Glutamatergic neuron (in vitro differentiated cells): Measurements from ENCODE around the gene STT3A. TPM values are rescaled to one million over a fixed set of nuclear protein-coding genes. Genes with fewer than 3 reads are reported as not detected.

Experiments
- DNase-seq: peaks from one replicate; pipeline ENCODE4 v3.0.0; 2022
- H3K27ac Mint-ChIP-seq: one replicate; pipeline ENCODE4 v1.8.0; 2020; ENCODE audit warnings: mild to moderate bottlenecking, mixed read lengths, inconsistent platforms; ENCODE audit not compliant: unreplicated experiment
- H3K27me3 Mint-ChIP-seq: one replicate; pipeline ENCODE4 v1.8.0; 2020; ENCODE audit warnings: mild to moderate bottlenecking, moderate library complexity, mixed read lengths, inconsistent platforms; ENCODE audit not compliant: unreplicated experiment
- H3K36me3 Mint-ChIP-seq: one replicate; pipeline ENCODE4 v1.8.0; 2020; ENCODE audit warnings: mild to moderate bottlenecking, mixed read lengths, inconsistent platforms; ENCODE audit not compliant: unreplicated experiment
- H3K4me1 Mint-ChIP-seq: one replicate; pipeline ENCODE4 v1.8.0; 2020; ENCODE audit warnings: mild to moderate bottlenecking, low read depth, mixed read lengths, inconsistent platforms; ENCODE audit not compliant: unreplicated experiment
- H3K4me3 Mint-ChIP-seq: one replicate; pipeline ENCODE4 v1.8.0; 2020; ENCODE audit warnings: mild to moderate bottlenecking, mixed read lengths, inconsistent platforms; ENCODE audit not compliant: unreplicated experiment
- H3K9me3 Mint-ChIP-seq: one replicate; pipeline ENCODE4 v1.8.0; 2020; ENCODE audit warnings: mild to moderate bottlenecking, moderate library complexity, mixed read lengths, inconsistent platforms; ENCODE audit not compliant: unreplicated experiment
- CTCF ChIP-seq: fragments of 200-600 bp; sonication (generic); IDR thresholded peaks from one replicate; pipeline ENCODE4 v1.5.0; 2021; ENCODE audit not compliant: partially characterized antibody, unreplicated experiment
- long read RNA-seq: library from polyadenylated mRNA; unstranded; transcript quantifications from one replicate; pipeline ENCODE4 v2.0.0, GENCODE V29; 2020; ENCODE audit not compliant: unreplicated experiment
- total RNA-seq: library from RNA; stranded (reverse); fragmentation: NEBNext Ultra II Directional; extraction: Animal tissue kit (Norgen Biotek cat#: 25700); gene quantifications from one replicate; pipeline ENCODE4 v1.2.1, GENCODE V29; 2021; ENCODE audit not compliant: unreplicated experiment

Gene STT3A
- total RNA-seq: 68.0 TPM
- long read RNA-seq, full-length matches to known transcripts: 26 of 35 reads
- long read RNA-seq, partial matches to known transcripts: 4 of 35 reads
- long read RNA-seq, other reads (novel, unspliced or antisense): 5 of 35 reads

GRCh38 chr11:125592305-125593113 is at the start of gene STT3A:
TSS of gene STT3A (plus strand) at chr11:125592852. CDS start at chr11:125595916, 3,064 bp downstream.
- Mint-ChIP-seq H3K9me3 (peaks cover 8% of the 10 kb centered on the region), H3K27ac (peak within 1 kb of the TSS; percentile 96), H3K27me3 (no peaks in the 10 kb centered on the region), H3K36me3 (no peaks in the 10 kb centered on the region), H3K4me1 (peaks cover 11% of the 10 kb centered on the region), H3K4me3 (peak within 1 kb of the TSS; percentile 96)
- no peak for TF ChIP-seq CTCF
- peak; percentile 97 for DNase-seq

- H3K27ac Mint-ChIP-seq: no peak overlapping the region
- peaks cover 2% of the 10 kb centered on the region for H3K27me3 Mint-ChIP-seq
- no peaks in the 10 kb centered on the region for H3K4me1 Mint-ChIP-seq
- H3K9me3 Mint-ChIP-seq: peaks cover 28% of the 10 kb centered on the region
- peaks cover 33% of the 10 kb centered on the region for H3K36me3 Mint-ChIP-seq
- TF ChIP-seq CTCF: no peak
- DNase-seq: no peak
- no peak overlapping the region for H3K4me3 Mint-ChIP-seq
Measured at GRCh38 chr11:125550780-125551179, 41.9 kb upstream of the STT3A start.

GRCh38 chr11:125551835-125552342 is 40.8 kb upstream of the STT3A start:
- H3K4me1 Mint-ChIP-seq: no peaks in the 10 kb centered on the region
- peaks cover 33% of the 10 kb centered on the region for H3K36me3 Mint-ChIP-seq
- DNase-seq: no peak
- peaks cover 2% of the 10 kb centered on the region for H3K27me3 Mint-ChIP-seq
- no peak overlapping the region for H3K27ac Mint-ChIP-seq
- H3K4me3 Mint-ChIP-seq: no peak overlapping the region
- H3K9me3 Mint-ChIP-seq: peaks cover 26% of the 10 kb centered on the region
- no peak for TF ChIP-seq CTCF

- Mint-ChIP-seq H3K36me3 (peaks cover 33% of the 10 kb centered on the region), H3K4me1 (no peaks in the 10 kb centered on the region), H3K9me3 (peaks cover 26% of the 10 kb centered on the region), H3K4me3 (no peak overlapping the region), H3K27me3 (peaks cover 2% of the 10 kb centered on the region), H3K27ac (no peak overlapping the region)
- no peak for TF ChIP-seq CTCF
- no peak for DNase-seq
Measured at GRCh38 chr11:125552927-125553326, 39.7 kb upstream of the STT3A start.

GRCh38 chr11:125553357-125553756 is 39.3 kb upstream of the STT3A start:
- peaks cover 33% of the 10 kb centered on the region for H3K36me3 Mint-ChIP-seq
- no peak overlapping the region for H3K27ac Mint-ChIP-seq
- H3K4me1 Mint-ChIP-seq: no peaks in the 10 kb centered on the region

More at GRCh38 chr11:125553357-125553756, 39.3 kb upstream of the STT3A start:
- TF ChIP-seq CTCF: no peak
- H3K27me3 Mint-ChIP-seq: peaks cover 2% of the 10 kb centered on the region
- DNase-seq: no peak
- H3K9me3 Mint-ChIP-seq: peaks cover 26% of the 10 kb centered on the region
- H3K4me3 Mint-ChIP-seq: no peak overlapping the region
